Ectodermal cell (in vitro differentiated cells): ENCODE results near the gene PDGFA.

Source experiments
- H3K27ac ChIP-seq: 2 replicates; pipeline ENCODE4 v1.7.0; 2013; ENCODE audit warnings: mild to moderate bottlenecking, low read depth, low read length; ENCODE audit not compliant: insufficient read depth, poor library complexity, severe bottlenecking
- H3K27me3 ChIP-seq: 2 replicates; pipeline ENCODE4 v1.7.0; 2013; ENCODE audit warnings: mild to moderate bottlenecking, low read length; ENCODE audit not compliant: insufficient read depth, control insufficient read depth, poor library complexity, severe bottlenecking
- H3K36me3 ChIP-seq: one replicate; pipeline ENCODE4 v1.7.0; 2013; ENCODE audit warnings: low read length; ENCODE audit not compliant: control insufficient read depth, insufficient read depth
- H3K4me1 ChIP-seq: one replicate; pipeline ENCODE4 v1.7.0; 2013; ENCODE audit warnings: low read length; ENCODE audit not compliant: control insufficient read depth, insufficient read depth
- H3K4me3 ChIP-seq: 2 replicates; pipeline ENCODE4 v1.7.0; 2013; ENCODE audit warnings: low read depth, low read length, control low read depth; ENCODE audit not compliant: insufficient read depth
- H3K9me3 ChIP-seq: 2 replicates; pipeline ENCODE4 v1.7.0; 2013; ENCODE audit warnings: mild to moderate bottlenecking, low read length, moderate library complexity; ENCODE audit not compliant: control insufficient read depth
- WGBS, 2 experiments: methylation state at CpG; one replicate each; pipeline ENCODE4 v1.1.7; 2013; ENCODE audit warnings: missing lambda C conversion rate in 2 of 2; 5-methylcytosine and 5-hydroxymethylcytosine counted together

Gene PDGFA

GRCh38 chr7:523347-524336 lies 4.0 kb upstream of the PDGFA start:
- Histone ChIP-seq H3K27me3 (peaks cover 61% of the 10 kb centered on the region), H3K9me3 (no peaks in the 10 kb centered on the region), H3K4me1 (peaks cover 14% of the 10 kb centered on the region), H3K36me3 (no peaks in the 10 kb centered on the region), H3K4me3 (no peak overlapping the region), H3K27ac (no peak overlapping the region)
- 84 to 87% methylated on average over 28 of the region's 28 CpGs for WGBS, 2 experiments

- peaks cover 68% of the 10 kb centered on the region for H3K27me3 ChIP-seq
- H3K36me3 ChIP-seq, result no peaks in the 10 kb centered on the region
- WGBS, 2 experiments, result 49 to 53% methylated on average over 20 to 21 of the region's 21 CpGs
Observed at GRCh38 chr7:522951-523314, 3.3 kb upstream of the PDGFA start.

GRCh38 chr7:522071-522950 lies 2.7 kb upstream of the PDGFA start:
- Histone ChIP-seq H3K27ac (no peak overlapping the region), H3K27me3 (peaks cover 75% of the 10 kb centered on the region), H3K4me3 (peak overlapping the region; percentile 11), H3K4me1 (peaks cover 14% of the 10 kb centered on the region), H3K36me3 (no peaks in the 10 kb centered on the region), H3K9me3 (no peaks in the 10 kb centered on the region)
- 2 to 3% methylated on average over 91 of the region's 91 CpGs for WGBS, 2 experiments

More at GRCh38 chr7:522951-523314, 3.3 kb upstream of the PDGFA start:
- no peak overlapping the region for H3K27ac ChIP-seq
- H3K4me3 ChIP-seq, result no peak overlapping the region
- no peaks in the 10 kb centered on the region for H3K9me3 ChIP-seq
- H3K4me1 ChIP-seq, result peaks cover 14% of the 10 kb centered on the region

- Histone ChIP-seq H3K27me3 (peaks cover 83% of the 10 kb centered on the region), H3K4me1 (peaks cover 14% of the 10 kb centered on the region), H3K36me3 (no peaks in the 10 kb centered on the region), H3K9me3 (no peaks in the 10 kb centered on the region), H3K4me3 (peak overlapping the region; percentile 13), H3K27ac (no peak overlapping the region)
- WGBS, 2 experiments, result 1 to 2% methylated on average over 72 of the region's 72 CpGs
Observed at GRCh38 chr7:521221-522070, 1.8 kb upstream of the PDGFA start.

- peak overlapping the region; percentile 27 for H3K4me3 ChIP-seq
- H3K27me3 ChIP-seq, result peaks cover 91% of the 10 kb centered on the region
- peaks cover 17% of the 10 kb centered on the region for H3K4me1 ChIP-seq
- no peaks in the 10 kb centered on the region for H3K36me3 ChIP-seq
- no peaks in the 10 kb centered on the region for H3K9me3 ChIP-seq
- H3K27ac ChIP-seq, result no peak overlapping the region
- 1% methylated on average over 63 of the region's 63 CpGs for WGBS, 2 experiments
Observed at GRCh38 chr7:520503-521161, 986 bp upstream of the PDGFA start.

GRCh38 chr7:518630-519483 lies 789 bp downstream of the PDGFA start:
- H3K4me3 ChIP-seq, result peak overlapping the region; percentile 49
- no peak overlapping the region for H3K27ac ChIP-seq
- peaks cover 28% of the 10 kb centered on the region for H3K4me1 ChIP-seq
- 0 to 1% methylated on average over 93 of the region's 93 CpGs for WGBS, 2 experiments
- H3K27me3 ChIP-seq, result peaks cover 83% of the 10 kb centered on the region
- H3K36me3 ChIP-seq, result no peaks in the 10 kb centered on the region
- H3K9me3 ChIP-seq, result no peaks in the 10 kb centered on the region

- H3K36me3 ChIP-seq, result no peaks in the 10 kb centered on the region
- 0% methylated on average over 70 of the region's 70 CpGs for WGBS, 2 experiments
- H3K9me3 ChIP-seq, result no peaks in the 10 kb centered on the region
- H3K4me3 ChIP-seq, result peak overlapping the region; percentile 49
- H3K27me3 ChIP-seq, result peaks cover 74% of the 10 kb centered on the region
- no peak overlapping the region for H3K27ac ChIP-seq
- peaks cover 28% of the 10 kb centered on the region for H3K4me1 ChIP-seq
Observed at GRCh38 chr7:517774-518629, 1.6 kb downstream of the PDGFA start.

GRCh38 chr7:516606-517456 lies 2.8 kb downstream of the PDGFA start:
- Histone ChIP-seq H3K27me3 (peaks cover 63% of the 10 kb centered on the region), H3K9me3 (no peaks in the 10 kb centered on the region), H3K27ac (no peak overlapping the region), H3K4me3 (peak overlapping the region; percentile 49), H3K36me3 (no peaks in the 10 kb centered on the region), H3K4me1 (peaks cover 28% of the 10 kb centered on the region)
- WGBS, 2 experiments, result 0 to 1% methylated on average over 83 of the region's 83 CpGs
